MV-4-11 (cell line): Measurements from ENCODE around the gene TICRR.

Experiments used
- DNase-seq: peaks from one replicate; lab custom pipeline; 2025; lab: John Stamatoyannopoulos, UW

The TICRR gene

DNA sequence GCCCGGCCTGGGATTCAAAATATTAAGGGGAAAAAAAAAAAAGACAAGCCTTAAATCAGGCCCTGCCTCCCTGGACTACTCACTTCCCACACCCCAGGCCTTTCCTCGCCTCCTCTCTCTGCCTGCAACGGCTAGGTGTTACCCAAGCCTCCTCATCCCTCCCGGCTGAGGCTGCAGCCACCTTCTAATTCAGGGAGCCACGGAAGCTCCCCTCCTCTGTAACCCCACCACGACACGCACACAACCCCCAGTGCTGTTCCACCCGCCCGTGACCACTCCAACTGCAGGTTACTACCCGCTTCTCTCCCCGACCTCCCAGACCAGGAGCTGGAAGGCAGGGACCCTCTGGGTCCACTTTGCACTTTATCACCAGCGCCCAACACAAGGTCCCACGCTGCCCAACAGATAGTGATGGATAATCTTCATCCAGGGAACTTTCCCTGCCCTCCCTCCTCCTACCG lies 79.1 kb downstream of the TICRR start:
- no peak for DNase-seq

DNA sequence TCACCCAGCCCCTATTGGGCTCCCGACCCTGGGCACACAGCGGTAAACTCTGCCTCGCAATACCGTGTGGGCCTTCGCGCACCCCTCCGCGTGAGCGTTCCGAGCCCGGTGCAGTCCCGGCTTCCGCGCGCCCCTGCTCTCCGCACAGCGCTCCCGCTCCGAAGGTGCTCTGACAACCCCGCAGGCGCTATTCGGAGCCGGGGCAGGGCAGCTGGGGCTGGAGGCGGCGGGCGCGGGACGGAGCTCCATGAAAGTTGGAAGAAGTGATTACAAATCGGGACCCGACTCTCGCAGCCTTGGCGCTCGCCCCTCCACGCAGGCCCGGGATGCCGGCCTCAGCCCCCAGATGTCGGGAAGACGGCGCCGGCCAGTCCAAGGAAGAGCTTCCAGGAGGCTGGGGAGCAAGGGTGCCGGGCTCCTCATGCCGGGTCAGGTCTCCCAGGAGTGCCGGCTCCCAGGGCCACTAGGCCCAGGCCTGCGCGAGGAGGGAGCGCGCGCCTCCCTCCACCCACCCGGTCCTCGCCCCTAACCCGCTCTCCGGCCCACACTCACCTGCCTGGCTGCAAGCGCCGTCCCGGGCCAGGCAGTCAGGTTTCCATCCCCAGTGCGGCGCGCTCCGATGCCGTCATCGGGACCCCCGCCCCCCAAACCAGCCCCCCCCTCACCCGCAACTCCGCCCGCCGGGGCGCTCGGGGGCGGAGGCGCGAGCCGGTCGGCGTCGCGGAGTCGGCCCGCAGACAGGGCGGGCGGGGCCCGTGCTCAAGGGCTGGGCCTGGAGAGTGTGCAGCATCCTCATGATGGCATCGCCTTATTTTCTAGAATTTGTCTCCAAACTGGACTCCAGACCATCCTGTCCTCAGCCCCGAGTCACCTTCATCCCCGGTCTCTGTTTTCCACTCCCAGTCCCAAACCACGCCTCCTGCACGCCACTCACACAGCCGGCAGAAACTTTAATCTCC lies 79.9 kb downstream of the TICRR start, which contains the start of gene KIF7:
Gene KIF7, minus strand, starts transcription at position 621 of the 959 bp plus-strand sequence. CDS start 2,537 bp downstream, outside the sequence.
- no peak for DNase-seq

DNA sequence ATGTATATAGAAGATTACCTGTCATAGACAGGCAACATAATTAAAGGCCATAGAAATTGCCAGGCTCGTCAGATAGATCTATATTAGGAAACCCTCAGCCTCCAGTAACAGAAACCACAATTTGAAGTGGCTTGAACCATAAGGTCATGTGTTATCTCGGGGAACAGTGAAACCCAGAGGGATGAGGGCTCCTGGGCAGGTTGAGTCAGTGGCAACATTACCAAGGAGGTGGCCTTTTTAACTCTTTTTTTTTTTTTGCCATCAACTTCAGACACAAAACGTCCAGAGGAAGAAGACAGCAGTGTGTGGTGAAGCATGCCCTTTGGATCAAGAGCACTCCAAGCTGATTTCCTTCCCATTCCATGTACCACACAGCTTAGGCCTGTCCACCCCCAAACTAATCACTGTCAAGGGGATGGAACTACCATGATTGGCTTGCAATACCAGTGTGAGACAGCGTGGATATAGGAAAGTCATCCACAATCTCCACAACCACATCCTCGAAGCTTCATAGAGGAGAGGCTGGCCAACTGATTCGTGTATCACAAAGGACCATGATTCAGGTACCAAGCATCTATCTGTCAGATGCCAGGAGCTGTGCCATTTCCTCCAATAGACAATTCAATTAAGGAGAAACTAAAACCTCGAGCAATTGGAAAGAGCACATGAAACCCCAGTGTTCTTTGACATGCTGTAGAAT lies 81.0 kb downstream of the TICRR start:
- peak; percentile 22 for DNase-seq

DNA sequence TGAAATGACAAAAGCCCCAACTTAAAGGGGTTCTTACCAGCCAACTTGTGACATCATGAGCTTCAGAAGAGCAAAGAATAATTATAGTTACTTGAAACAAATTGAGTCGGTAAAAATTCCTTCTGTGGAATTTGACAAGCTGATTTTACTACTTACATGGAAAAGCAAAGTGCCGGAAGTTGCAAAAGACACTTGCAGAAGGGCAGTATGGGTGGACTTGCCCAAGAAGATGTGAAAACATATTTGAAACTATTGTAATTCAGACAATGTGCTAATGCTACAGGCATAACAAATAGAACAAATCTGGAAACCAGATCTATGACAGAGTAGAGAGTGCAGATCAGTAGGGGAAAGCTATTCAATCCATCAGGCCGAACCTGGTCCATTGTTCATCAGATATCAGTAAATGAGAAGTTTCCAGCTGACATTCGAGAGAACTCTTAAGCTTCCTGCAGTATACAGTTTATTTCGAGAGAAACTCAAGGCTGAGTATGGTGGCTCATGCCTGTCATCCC lies 82.5 kb downstream of the TICRR start:
- DNase-seq: no peak

DNA sequence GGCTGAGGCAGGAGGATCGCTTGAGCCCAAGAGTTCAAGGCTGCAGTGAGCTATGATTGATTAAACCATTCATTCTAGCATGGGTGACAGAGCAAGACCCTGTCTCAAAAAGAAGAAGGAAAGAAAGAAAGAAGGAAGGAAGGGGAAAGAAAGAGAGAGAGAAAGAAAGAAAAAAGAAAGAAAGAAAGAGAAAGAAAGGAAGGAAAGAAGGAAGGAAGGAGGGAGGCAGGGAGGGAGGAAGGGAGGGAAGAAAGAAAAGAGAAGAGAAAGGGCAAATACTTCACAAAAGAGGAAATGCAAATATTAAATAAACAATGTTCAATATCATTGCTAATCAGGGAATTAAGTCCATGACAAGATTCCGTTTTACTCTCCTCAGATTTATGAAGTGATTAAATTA lies 84.0 kb downstream of the TICRR start:
- DNase-seq: no peak

DNA sequence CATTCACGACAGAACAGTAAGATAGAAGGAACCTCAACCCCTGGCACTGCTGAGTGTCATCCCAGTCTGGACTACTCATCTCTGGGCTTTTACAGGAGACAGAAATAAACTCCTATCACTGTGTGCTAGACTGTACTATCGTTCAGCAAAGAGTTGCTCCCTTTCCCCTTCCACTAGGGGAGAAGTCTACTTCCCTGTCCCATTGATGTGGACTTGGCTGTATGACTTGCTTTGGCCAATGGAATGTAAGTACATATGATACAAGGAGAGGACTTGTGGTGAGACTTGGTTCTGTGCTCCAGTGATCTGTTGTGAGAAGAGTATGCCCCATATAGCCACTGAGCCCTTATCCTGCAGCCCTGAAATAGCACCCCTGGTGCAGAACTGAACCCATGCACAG lies 85.3 kb downstream of the TICRR start:
- no peak for DNase-seq

DNA sequence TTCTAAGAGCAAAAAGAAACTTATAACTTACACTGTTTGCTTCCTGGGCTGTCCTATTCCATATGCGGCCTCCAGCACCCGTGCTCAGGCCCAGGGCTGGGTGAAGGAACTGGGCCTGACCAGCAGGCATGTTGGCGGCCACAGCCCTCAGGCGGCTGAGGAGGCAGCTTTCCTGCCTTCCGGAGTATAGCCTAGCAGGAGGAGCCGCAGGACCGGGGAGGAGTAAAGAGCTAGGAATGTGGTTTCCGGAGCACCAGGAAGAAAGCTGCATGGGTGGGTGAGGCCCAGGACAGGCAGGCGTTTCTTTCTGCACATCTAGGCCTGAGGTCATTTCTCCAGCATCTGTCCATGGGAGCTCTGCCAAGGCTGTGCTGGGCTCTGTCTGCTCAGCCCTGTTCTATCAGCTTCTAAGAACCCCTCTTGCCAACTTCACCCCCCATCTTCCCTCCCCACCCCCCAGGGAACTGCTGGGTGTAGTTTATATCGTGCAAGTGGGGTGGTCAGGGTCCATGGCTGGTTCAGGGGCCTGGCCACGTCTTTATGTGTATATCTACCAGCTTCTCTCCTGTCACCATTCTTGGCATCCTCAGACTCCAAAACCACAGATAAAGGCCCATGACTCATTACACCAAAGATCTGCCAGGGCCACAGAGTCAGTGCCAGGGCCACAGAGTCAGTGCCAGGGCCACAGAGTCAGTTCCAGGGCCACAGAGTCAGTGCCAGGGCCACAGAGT lies 87.8 kb downstream of the TICRR start:
- DNase-seq: no peak

DNA sequence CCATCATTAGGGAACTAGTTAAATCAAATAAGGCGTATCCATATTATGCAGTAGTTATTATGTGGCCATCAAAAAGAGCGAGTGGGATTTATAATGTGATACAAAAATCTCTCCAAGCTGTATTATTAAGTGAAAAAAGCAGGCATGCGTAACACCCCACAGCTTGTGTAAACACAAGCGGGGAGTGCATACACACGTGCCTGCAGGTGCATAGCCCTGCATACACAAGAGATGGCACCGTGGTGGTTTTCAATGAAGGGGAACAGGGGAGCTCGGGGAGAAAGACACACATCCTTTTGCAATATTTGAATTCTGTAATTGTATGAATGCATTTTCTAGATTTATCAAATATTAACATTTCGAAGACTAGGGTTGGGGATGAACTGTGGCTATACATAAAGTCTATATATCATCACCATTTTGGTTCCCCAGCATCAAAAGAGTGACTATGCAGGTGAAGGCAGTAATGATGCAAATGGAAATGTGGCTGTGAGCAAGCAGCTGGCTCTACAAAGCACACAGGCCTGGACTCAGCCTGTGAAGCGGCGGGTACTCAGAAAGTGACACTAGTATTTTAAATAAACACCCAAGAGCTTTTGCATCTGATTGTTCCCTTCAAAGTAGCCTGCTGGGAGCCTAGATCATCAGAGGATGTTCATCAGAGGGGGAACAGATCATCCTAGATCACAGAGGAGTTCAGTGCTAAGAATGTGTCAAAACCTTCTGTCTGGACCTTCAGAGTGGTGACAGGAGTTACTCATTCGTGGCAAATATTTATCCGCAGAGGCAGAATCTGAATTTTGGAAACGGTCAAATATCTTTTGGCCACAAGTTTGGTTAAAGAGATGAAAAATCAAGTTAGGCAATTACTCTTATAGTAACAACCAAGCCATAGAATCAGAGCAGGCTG lies 89.4 kb downstream of the TICRR start:
- DNase-seq: no peak

DNA sequence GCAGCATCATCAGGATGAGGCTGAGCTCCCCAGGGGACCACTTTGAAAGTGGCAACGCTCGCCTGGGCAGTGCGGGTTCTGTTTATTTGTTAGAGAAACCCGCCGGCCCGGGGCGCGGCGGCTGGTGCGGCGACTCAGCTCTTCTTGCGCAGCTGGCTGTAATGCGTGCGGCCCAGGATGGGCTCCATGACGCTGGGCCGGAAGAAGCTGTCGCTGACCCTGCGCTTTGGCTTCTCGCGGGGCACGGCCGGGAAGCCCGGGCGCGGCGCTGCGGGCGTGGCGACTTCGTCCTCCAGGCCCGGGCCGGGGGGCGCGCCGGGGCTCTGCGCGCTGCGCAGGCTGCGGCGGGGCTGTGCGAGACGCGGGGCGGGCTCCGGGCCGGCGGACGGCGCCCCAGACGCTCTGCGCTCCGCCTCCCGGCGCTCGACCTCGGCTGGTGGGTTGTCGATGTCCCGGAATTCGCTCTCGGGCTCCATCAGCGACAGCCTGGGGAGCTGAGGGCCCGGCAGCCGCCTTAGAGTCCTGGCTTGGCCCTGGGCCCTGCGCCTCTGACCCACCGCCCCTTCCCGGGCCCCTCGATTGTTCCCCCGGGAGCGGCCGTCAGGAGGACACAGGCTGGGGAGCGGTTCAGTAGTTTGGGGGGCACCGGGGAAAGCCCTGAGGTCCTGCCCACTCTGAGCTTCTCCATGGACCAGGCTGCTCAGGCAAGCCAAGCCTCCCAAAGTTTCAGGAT lies 90.3 kb downstream of the TICRR start:
- DNase-seq: no peak

DNA sequence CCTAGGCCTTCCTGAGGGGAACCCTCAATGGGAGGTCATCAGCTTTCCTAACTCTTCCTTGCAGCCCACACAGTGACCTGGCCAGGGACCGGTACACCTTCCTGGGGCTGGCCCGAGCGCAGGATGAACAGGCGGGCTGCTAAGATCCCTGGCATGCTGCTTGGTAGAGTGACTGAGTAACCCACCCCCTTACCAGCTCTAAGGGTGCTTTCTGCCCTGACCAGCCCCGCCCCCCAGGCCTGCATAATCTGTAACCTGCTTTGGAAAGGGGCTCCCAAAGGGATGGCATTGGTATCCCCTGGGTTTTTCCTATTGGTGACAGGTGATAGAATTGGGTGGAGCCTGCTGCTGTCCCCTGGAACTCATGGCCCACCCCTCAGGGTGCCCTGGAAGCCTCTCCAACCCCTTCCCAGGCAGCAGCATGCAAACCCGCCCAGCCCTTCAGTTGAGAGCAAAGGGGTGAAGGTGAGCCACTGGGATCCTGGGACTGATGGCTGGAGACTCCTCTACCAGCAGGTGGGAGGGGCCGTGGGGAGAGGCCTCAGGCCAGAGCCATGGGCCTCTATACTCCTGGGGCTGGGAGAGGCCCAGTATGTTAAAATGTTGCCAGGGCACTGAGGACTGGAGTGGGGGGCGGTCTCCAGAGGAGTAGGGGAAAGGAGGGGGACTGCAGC lies 91.1 kb downstream of the TICRR start:
- no peak for DNase-seq

DNA sequence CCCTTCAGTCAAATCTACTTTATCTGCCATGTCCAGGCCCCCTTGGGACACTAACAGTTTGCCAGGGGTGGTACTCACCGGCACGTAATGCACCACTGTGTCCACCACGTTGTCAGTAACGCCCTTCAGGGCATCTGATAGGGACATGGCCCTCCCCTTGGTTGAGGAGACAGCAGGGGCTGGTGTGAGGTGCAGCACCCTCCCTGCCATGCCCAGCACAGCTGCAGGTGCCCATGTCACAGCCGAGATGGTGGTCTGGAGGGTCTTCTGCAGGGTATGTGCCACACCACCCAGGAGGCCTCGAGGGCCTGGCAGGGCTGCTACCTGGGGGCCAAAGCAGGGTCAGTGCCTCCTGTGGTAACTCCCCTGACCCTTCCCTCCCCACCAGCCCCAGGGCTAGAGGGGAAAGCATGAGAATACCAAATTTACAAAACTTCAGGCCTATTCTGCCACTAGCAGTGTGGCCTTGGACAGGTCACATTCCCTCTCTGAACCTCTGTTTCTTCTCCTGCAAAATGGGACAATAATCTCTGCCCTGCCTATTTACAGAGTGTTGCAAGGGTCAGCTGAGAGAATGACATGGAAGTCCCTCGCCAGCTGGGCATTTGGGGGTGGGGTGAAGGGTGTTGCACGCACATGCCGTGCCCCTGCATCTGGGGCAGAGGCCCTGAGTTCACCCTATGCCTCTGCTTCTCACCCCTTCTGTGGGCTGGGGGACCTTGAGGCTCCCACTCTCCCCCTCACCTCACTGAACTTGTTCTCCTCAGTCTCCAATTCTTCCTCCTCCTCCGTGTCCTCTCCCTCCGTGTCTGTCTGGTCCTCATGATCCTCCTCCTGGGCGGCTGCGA lies 91.8 kb downstream of the TICRR start:
- DNase-seq: no peak

DNA sequence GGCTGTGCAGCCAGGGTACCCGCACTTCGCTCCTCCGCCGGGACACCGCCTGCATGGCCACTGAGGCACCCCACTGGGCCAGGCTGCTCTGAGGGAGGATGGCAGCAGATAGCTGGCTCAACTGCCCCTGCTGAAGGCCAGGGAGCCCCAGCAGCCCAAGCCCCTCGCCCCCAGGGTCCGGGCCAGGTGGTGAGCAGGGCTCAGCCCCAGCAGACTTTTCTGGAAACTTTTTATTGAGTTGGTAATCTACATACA lies 92.4 kb downstream of the TICRR start:
- no peak for DNase-seq

DNA sequence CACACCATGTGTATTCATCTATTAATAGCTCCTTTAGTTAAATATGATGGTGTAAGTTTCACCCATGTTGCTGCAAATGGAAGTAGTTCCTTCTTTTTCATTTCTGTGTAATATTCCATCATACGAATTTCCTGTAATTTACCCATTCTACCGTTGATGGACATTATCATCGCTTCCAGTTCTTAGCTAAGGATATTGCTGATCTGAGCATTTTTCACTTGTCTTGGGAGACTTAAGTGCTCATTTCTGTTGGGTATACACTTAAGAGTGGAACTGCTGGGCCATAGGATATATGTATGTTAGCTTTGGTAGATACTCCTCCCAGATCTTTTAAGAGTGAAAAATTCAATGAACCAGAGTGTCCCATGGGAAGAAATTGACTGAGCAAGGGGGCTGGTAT lies 92.9 kb downstream of the TICRR start:
- no peak for DNase-seq

DNA sequence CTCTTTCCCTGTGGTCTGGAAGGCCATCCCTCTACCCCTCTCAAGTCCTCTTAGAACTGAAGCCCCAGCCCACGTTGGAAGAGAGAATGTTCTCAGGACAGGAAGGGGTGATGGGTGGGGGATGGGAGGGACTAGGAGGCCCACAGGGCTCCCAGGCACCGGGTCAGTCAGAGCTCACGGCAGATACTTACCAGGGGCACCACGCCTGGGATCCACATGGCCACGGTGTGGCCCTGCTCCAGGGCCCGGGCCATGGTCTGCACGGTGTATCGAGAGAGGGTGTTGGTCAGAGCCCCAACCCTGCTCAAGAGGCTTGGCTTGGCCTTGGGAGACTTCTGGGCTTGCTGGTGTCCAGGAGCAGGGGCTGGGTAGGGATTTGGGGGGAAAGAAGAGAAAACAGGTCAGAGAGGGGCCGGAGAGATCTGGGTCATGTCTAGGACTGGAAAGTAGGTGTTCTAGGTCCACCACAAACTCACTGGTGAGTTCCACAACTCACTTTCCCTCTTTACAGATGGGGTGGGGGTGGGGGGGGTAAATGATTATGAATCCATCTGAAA lies 94.1 kb downstream of the TICRR start:
- no peak for DNase-seq

DNA sequence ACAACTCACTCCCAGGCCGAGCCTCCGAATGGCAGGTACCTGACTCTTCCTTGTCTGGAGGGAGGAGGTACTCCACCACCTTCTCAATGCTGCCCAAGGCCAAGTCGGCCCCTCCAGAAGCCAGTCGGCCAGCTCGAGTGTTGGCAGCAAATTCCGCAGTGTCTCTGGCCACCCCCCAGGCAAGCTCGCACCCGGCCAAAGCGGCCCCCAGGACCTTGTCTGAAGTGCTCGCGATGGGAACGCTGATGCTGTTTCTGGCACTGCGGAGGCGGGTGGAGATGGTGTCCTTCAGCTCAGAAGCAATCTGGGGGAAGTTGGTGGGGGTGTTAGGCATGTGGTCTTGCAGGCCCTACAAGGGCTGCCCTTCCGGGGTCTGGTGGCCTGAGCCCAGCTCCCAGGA lies 94.7 kb downstream of the TICRR start:
- no peak for DNase-seq

DNA sequence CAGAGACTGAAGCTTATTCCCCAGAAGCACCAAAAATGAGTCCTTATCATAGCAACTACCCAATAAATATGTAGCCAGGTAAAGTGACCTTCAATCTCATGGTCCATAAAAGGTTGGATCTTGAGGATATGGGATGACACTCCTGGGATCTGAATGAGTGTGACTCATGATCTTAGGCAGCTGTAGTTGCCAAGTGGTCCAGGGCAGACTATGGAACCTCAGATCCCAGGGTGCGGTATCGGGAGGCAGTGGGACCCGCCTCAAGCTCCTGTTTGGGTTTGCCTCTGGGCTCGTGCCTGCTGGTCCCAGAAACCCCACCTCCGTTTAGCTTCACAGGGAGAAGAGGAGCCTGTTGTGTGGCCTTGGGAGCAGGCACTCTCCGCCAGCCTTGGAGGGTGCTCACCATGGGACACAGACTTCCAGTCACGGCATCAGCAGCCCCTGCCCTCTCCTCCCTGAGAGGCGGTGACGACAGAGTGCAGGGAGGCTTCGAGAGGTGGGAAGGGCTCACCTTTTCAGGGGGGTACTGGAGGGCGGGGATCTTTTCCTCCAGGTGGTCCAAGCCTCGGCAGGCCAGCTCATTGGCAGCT lies 95.8 kb downstream of the TICRR start:
- DNase-seq: no peak

DNA sequence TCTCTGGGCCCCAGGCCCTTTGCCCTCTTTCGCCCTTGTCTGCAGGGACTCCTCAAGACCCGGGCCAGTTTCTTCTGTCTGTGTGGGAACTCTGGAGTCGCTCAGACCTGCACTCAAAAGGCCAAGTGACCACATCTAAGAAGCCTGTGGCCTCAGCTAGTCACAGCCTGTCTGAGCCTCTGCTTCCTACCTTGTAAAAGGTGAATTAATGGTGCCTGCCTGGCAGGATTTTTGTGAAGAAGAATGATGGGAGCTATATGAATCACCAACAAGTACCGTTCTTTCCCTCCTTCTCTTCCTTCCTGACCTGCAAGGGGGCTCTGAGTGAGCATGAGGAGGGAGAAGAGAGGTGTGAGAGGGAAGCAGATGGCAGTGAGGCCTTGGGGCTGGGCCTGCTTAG lies 96.4 kb downstream of the TICRR start:
- no peak for DNase-seq
